Chondrocyte (in vitro differentiated cells): ENCODE data around the gene ARMC12. TPM values are rescaled to one million over a fixed set of nuclear protein-coding genes. Genes with fewer than 3 reads are reported as not detected.

Experiments used
- DNase-seq: peaks from one replicate; pipeline ENCODE4 v3.0.0; 2021; ENCODE audit warnings: mixed read lengths, low spot score
- H3K27ac Mint-ChIP-seq: one replicate; pipeline ENCODE4 v1.8.0; 2021; ENCODE audit warnings: mild to moderate bottlenecking, moderate library complexity, mixed read lengths; ENCODE audit not compliant: unreplicated experiment
- H3K27me3 Mint-ChIP-seq: 2 replicates; pipeline ENCODE4 v1.8.0; 2021; ENCODE audit warnings: low read depth, mixed read lengths
- H3K36me3 Mint-ChIP-seq: 2 replicates; pipeline ENCODE4 v1.8.0; 2021; ENCODE audit warnings: low read depth, mixed read lengths
- H3K4me1 Mint-ChIP-seq: 2 replicates; pipeline ENCODE4 v1.8.0; 2021; ENCODE audit warnings: low read depth, mild to moderate bottlenecking, mixed read lengths
- H3K4me3 Mint-ChIP-seq: one replicate; pipeline ENCODE4 v1.8.0; 2021; ENCODE audit warnings: mild to moderate bottlenecking, moderate library complexity, mixed read lengths; ENCODE audit not compliant: unreplicated experiment
- H3K9me3 Mint-ChIP-seq: 2 replicates; pipeline ENCODE4 v1.8.0; 2021; ENCODE audit warnings: low read depth, mixed read lengths
- CTCF ChIP-seq: fragments of 200-600 bp; sonication (generic); IDR thresholded peaks from 2 replicates; pipeline ENCODE4 v1.5.0; 2021; ENCODE audit warnings: antibody characterized with exemption, mild to moderate bottlenecking, moderate library complexity
- total RNA-seq: library from RNA; stranded (reverse); gene quantifications from 3 replicates; pipeline ENCODE4 v1.2.1, GENCODE V29; 2021

The ARMC12 gene
- total RNA-seq, 1 donor from 2014 or later: 1.9 TPM

- no peaks in the 10 kb centered on the region for H3K36me3 Mint-ChIP-seq
- no peak within 1 kb of the TSS for H3K27ac Mint-ChIP-seq
- peaks cover 4% of the 10 kb centered on the region for H3K4me1 Mint-ChIP-seq
- no peak for TF ChIP-seq CTCF
- H3K4me3 Mint-ChIP-seq: no peak within 1 kb of the TSS
- H3K9me3 Mint-ChIP-seq: no peaks in the 10 kb centered on the region
- peak; percentile 21 for DNase-seq
- peaks cover 26% of the 10 kb centered on the region for H3K27me3 Mint-ChIP-seq
Measured at GRCh38 chr6:35780719-35781118, 43.9 kb downstream of the ARMC12 start, which contains the start of gene CLPSL1. CLPSL1 (plus strand) TSS chr6:35781019; CDS start chr6:35781111, 92 bp downstream.

- Mint-ChIP-seq H3K4me1 (peaks cover 4% of the 10 kb centered on the region), H3K9me3 (no peaks in the 10 kb centered on the region), H3K27me3 (peaks cover 27% of the 10 kb centered on the region), H3K4me3 (no peak overlapping the region), H3K27ac (no peak overlapping the region), H3K36me3 (no peaks in the 10 kb centered on the region)
- TF ChIP-seq CTCF: no peak
- DNase-seq: peak; percentile 65
Measured at GRCh38 chr6:35781290-35781689, 44.5 kb downstream of the ARMC12 start.

- Mint-ChIP-seq H3K4me3 (no peak overlapping the region), H3K27ac (no peak overlapping the region), H3K9me3 (no peaks in the 10 kb centered on the region), H3K27me3 (peaks cover 34% of the 10 kb centered on the region), H3K4me1 (no peaks in the 10 kb centered on the region), H3K36me3 (no peaks in the 10 kb centered on the region)
- DNase-seq: peak; percentile 63
- no peak for TF ChIP-seq CTCF
Measured at GRCh38 chr6:35782424-35782823, 45.6 kb downstream of the ARMC12 start.

GRCh38 chr6:35784200-35784599, 47.4 kb downstream of the ARMC12 start:
- Mint-ChIP-seq H3K27ac (no peak overlapping the region), H3K4me3 (no peak overlapping the region), H3K9me3 (no peaks in the 10 kb centered on the region), H3K4me1 (no peaks in the 10 kb centered on the region), H3K36me3 (no peaks in the 10 kb centered on the region), H3K27me3 (peaks cover 49% of the 10 kb centered on the region)
- no peak for DNase-seq
- no peak for TF ChIP-seq CTCF

GRCh38 chr6:35786272-35786671, 49.4 kb downstream of the ARMC12 start:
- no peak for TF ChIP-seq CTCF

More at GRCh38 chr6:35786272-35786671, 49.4 kb downstream of the ARMC12 start:
- H3K27ac Mint-ChIP-seq: no peak overlapping the region
- H3K9me3 Mint-ChIP-seq: no peaks in the 10 kb centered on the region
- H3K27me3 Mint-ChIP-seq: peaks cover 57% of the 10 kb centered on the region
- H3K4me1 Mint-ChIP-seq: no peaks in the 10 kb centered on the region
- no peak for DNase-seq
- no peaks in the 10 kb centered on the region for H3K36me3 Mint-ChIP-seq
- H3K4me3 Mint-ChIP-seq: no peak overlapping the region
